ENCODE measurements around the gene TMEM271.

TMEM271 gene

GRCh38 chr4:533318-534100 is 42.6 kb downstream of the TMEM271 start:
- TF ChIP-seq CTCF (IDR thresholded peaks at IDR 0.05; ENCODE audit: poor library complexity, severe bottlenecking): no peak
- H3K9me3 ChIP-seq (ENCODE audit: severe bottlenecking): no peaks in the 10 kb centered on the region
- no peaks in the 10 kb centered on the region for H3K4me1 ChIP-seq (ENCODE audit: insufficient read depth, poor library complexity, severe bottlenecking)
- DNase-seq (ENCODE audit: low spot score) (no peak), ATAC-seq (ENCODE audit: low read depth) (no peak)
- H3K36me3 ChIP-seq (ENCODE audit: low read depth): peaks cover 31% of the 10 kb centered on the region
- H3K4me3 ChIP-seq (ENCODE audit: severe bottlenecking): no peak overlapping the region
- no peak overlapping the region for H3K27ac ChIP-seq (ENCODE audit: poor library complexity, severe bottlenecking)
- no peaks in the 10 kb centered on the region for H3K27me3 ChIP-seq (ENCODE audit: insufficient read depth, poor library complexity, severe bottlenecking)

- H3K36me3 ChIP-seq (ENCODE audit: low read depth): peaks cover 33% of the 10 kb centered on the region
- ATAC-seq (ENCODE audit: low read depth): peak; percentile 73
Measured at GRCh38 chr4:532588-533317, 43.3 kb downstream of the TMEM271 start.

GRCh38 chr4:531721-532565 is 44.2 kb downstream of the TMEM271 start:
- Histone ChIP-seq H3K9me3 (ENCODE audit: severe bottlenecking) (no peaks in the 10 kb centered on the region), H3K27ac (ENCODE audit: poor library complexity, severe bottlenecking) (no peak overlapping the region), H3K27me3 (ENCODE audit: insufficient read depth, poor library complexity, severe bottlenecking) (no peaks in the 10 kb centered on the region), H3K4me3 (ENCODE audit: severe bottlenecking) (no peak overlapping the region), H3K36me3 (ENCODE audit: low read depth) (peaks cover 39% of the 10 kb centered on the region), H3K4me1 (ENCODE audit: insufficient read depth, poor library complexity, severe bottlenecking) (no peaks in the 10 kb centered on the region)
- DNase-seq (ENCODE audit: low spot score): no peak
- no peak for TF ChIP-seq CTCF (IDR thresholded peaks at IDR 0.05; ENCODE audit: poor library complexity, severe bottlenecking)
- ATAC-seq (ENCODE audit: low read depth): no peak

More at GRCh38 chr4:532588-533317, 43.3 kb downstream of the TMEM271 start:
- no peak for TF ChIP-seq CTCF (IDR thresholded peaks at IDR 0.05; ENCODE audit: poor library complexity, severe bottlenecking)
- no peak for DNase-seq (ENCODE audit: low spot score)
- Histone ChIP-seq H3K4me1 (ENCODE audit: insufficient read depth, poor library complexity, severe bottlenecking) (no peaks in the 10 kb centered on the region), H3K4me3 (ENCODE audit: severe bottlenecking) (no peak overlapping the region), H3K27ac (ENCODE audit: poor library complexity, severe bottlenecking) (no peak overlapping the region), H3K27me3 (ENCODE audit: insufficient read depth, poor library complexity, severe bottlenecking) (no peaks in the 10 kb centered on the region), H3K9me3 (ENCODE audit: severe bottlenecking) (no peaks in the 10 kb centered on the region)

GRCh38 chr4:531076-531475 is 45.0 kb downstream of the TMEM271 start:
- Histone ChIP-seq H3K27me3 (ENCODE audit: insufficient read depth, poor library complexity, severe bottlenecking) (no peaks in the 10 kb centered on the region), H3K4me1 (ENCODE audit: insufficient read depth, poor library complexity, severe bottlenecking) (no peaks in the 10 kb centered on the region), H3K9me3 (ENCODE audit: severe bottlenecking) (no peaks in the 10 kb centered on the region), H3K36me3 (ENCODE audit: low read depth) (peaks cover 32% of the 10 kb centered on the region), H3K27ac (ENCODE audit: poor library complexity, severe bottlenecking) (no peak overlapping the region), H3K4me3 (ENCODE audit: severe bottlenecking) (no peak overlapping the region)
- DNase-seq (ENCODE audit: low spot score) (no peak), ATAC-seq (ENCODE audit: low read depth) (no peak)
- no peak for TF ChIP-seq CTCF (IDR thresholded peaks at IDR 0.05; ENCODE audit: poor library complexity, severe bottlenecking)

Measured in RWPE2 (cell line).